ENCODE results near the gene TRPC4.

TRPC4 gene

DNA sequence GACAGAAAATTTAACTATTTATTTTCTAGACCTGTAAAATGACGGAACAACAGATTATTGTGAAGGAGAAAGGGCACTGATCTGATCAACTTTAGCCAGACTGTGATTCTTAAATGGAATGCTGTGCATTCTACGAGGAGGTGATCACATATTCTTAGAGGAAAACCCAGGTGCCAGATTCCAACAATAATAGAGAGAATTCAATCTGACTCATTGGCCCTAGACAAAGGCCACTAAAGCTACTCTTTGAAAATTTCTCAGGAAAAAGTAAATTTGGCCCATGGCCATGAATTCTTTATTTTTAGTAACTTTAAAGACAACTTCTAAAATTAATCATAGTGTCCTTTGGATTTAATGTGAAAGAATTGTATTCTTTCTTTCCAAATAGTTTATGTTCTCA, 212.4 kb downstream of the TRPC4 start:
- DNase-seq (ENCODE audit: low read depth in 2 of 2) = no peak

DNA sequence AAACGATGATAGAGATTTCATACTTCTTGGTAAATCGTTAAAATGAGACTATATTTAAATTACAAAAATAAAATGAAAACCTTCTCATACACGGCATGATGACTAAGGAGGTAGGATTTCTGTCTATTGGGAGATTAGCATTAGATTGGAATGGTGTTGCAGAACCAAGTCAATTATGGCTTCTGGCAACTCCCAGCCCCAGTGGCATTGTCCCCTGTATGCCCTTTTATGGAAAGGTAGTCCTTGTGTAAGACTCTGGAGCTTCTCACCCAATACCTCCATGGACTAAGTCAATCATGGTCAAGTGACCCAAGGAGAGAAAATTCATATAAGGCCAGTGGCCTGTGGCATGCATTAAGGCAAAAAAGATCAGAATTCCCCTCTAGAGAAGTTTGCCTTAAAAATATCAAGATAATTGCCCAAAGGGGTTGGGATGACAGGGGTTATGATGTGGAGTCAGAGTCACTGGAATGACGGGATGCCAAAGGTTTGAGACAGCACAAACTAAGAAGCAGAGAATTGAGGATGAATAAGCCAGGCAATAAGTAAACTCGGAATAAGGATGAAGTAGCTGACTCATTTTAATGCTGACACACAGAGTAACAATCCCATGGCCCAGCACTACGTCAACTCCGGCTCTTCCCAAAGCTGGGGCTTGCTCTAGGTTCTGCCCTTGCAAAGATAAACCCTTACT, 213.2 kb downstream of the TRPC4 start:
- DNase-seq (ENCODE audit: low read depth in 2 of 2) = no peak

DNA sequence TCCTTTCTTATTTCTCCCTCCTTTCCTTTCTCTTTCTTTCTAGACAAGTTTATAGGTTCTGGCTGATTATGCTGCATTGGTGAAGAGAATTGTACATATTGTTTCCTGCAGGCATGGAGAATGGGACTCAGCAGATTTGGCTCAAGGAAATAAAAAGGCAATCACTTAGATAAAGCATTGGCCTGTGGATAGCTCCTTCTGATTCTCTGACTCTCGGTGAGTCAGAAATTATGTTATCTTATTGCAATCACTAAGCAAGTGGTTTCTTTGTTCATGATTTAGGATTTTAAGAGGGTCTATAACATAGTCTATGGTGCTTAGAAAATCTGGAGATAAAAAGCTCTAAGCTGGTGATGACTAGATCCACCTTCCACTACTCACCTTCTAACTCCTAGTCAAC, 217.0 kb downstream of the TRPC4 start:
- DNase-seq (ENCODE audit: low read depth in 2 of 2) = no peak

DNA sequence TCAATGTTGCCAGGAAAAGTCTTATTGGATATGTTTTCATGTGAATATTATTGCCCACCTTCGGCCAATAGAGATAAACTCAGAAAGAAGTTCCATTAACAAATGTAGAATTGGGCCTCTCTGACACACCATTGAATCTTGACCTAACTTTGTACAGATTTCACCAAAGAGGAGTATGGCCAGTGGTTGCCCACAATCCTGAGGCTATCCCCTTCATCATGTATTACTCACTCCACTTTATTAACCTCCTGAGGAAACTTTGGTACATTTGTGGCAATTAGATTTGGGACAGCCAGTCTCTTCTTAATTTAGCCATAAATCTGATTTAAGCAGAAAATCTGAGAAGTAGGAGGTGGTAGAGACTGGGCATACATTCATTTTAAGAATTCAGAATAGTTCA, 217.7 kb downstream of the TRPC4 start:
- DNase-seq (ENCODE audit: low read depth in 2 of 2) = no peak

GRCh38 chr13:37648609-37649008, 221.0 kb downstream of the TRPC4 start:
- DNase-seq (ENCODE audit: low read depth in 2 of 2) = no peak

- no peak for DNase-seq (ENCODE audit: low read depth in 2 of 2)
Measured at GRCh38 chr13:37647031-37647650, 222.4 kb downstream of the TRPC4 start.

GRCh38 chr13:37646531-37646930, 223.0 kb downstream of the TRPC4 start:
- DNase-seq (ENCODE audit: low read depth in 2 of 2) = no peak

DNA sequence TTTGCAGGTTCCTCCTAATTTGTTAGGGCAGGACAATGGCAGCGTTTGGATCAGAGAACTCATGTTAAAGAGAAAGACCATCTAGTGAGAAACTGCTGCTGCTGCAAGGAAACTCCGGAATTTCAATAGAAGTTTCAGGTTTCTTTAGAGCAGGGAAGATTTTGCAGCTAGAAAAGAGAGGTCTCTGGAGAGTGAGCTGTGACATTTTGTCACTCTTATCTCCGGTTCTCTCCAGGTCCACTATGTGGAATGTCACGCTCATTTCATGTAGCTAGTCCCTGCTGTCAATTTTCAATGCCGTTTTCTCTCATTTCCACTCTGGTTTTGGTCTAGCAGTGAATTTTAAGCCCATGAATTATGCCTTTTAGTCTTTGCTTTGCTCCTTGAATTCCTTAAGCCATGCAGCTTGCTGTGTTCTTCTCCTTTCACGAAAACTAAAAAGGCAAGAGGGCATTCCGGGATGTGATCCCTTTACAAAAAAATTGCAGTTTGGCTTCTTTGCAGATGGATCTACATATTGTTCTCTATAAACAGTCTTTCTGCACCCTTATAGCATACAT, 224.3 kb downstream of the TRPC4 start:
- no peak for DNase-seq (ENCODE audit: low read depth in 2 of 2)

DNA sequence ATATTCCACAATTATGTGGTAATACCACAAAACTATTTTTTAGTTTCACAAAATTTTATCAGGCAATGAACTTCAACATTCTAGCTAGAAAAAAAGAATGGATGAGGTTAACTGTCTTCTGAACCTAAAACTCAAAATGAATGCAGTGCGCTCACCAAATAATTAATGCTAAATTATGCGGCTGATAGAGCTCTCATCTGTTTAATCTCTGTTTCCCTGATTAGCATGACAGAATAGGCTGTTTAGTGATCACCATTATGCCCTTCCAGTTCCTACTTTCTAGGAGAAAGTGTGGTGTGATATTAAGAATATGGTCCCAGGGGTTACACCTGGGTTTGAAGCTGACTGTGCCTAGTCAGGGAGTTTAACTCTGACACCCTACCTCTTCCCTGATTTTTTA, 228.2 kb downstream of the TRPC4 start:
- no peak for DNase-seq (ENCODE audit: low read depth in 2 of 2)

- DNase-seq (ENCODE audit: low read depth in 2 of 2) = no peak
Measured at GRCh38 chr13:37640499-37640898, 229.1 kb downstream of the TRPC4 start.

- no peak for DNase-seq (ENCODE audit: low read depth in 2 of 2)
Measured at GRCh38 chr13:37636701-37637100, 232.9 kb downstream of the TRPC4 start.

DNA sequence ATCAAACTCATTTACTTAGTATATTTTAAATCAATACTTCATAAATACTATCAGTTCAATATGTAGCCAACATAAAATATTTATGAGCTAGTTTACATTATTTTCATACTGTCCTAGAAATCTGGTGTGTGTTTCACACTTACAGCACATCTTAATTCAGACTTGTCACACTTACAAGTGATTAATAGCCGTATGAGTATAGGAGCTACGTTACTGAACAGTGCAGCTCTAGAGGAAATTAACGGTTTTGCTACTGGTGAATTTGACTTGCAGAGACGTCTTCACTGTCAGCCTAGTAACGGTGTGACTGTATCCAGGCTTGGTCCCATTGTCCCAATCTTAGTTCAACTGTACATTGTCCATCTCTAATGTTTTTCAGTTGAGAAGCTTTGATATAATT, 237.3 kb downstream of the TRPC4 start:
- no peak for DNase-seq (ENCODE audit: low read depth in 2 of 2)

DNA sequence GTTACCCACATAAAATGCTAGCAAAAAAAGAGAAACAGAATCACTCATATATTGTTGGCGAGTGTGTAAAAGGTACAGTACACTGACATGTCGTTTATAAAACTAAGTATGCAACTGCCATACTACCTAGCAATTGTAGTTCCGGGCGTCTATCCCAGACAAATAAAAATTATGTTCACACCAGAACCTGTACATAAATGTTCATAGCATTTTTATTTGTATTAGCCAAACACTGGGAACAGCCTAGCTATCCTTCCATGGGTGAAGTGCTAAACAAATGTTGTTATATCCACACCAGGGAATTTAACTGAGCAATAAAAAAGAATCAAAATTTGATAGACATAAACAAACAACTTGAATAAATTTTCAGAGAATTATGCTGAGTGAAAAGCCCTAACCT, 242.1 kb downstream of the TRPC4 start:
- DNase-seq (ENCODE audit: low read depth in 2 of 2) = no peak

GRCh38 chr13:37621811-37622361, 247.7 kb downstream of the TRPC4 start:
- no peak for DNase-seq (ENCODE audit: low read depth in 2 of 2)

DNA sequence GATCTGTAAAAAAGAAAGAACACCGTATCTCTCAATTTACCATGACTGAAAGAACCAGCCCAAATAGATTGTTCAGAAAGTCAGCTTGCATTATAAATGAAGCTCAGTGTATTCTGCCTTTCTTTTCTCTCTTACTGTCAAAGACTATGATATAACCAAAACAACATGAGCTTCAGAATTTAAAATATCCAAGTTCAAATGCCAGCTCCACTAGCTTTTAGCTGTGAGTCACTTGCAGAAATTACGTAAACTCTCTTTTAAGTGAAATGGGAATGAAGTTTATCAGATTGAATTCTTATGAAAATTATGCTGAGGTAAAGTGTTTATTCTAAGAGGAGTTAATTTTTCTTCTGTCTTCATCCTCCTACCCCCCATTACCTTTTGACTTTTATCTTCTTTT, 251.0 kb downstream of the TRPC4 start:
- DNase-seq (ENCODE audit: low read depth in 2 of 2) = no peak

DNA sequence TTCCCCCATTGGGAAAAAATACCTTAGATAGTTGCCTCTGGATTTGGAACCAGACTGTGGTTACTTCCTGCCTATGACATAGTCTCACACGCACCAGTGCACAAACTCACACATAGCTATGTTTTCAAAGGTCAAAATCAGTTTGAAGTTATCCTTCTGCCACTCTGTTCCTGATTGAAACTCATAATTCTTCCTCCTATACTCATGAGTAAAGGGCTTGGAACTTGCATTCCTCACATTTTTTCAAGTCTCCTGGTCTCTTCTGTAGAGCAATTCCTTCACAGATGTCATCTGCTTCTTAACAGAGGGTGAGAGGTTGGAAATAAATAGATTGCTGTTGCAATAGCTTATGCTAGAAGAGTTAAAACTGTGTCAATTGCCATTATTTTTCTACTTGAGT, 252.4 kb downstream of the TRPC4 start:
- no peak for DNase-seq (ENCODE audit: low read depth in 2 of 2)

- DNase-seq (ENCODE audit: low read depth in 2 of 2) = no peak
Measured at GRCh38 chr13:37616131-37616530, 253.4 kb downstream of the TRPC4 start.

GRCh38 chr13:37615276-37615675, 254.3 kb downstream of the TRPC4 start:
- no peak for DNase-seq (ENCODE audit: low read depth in 2 of 2)

DNA sequence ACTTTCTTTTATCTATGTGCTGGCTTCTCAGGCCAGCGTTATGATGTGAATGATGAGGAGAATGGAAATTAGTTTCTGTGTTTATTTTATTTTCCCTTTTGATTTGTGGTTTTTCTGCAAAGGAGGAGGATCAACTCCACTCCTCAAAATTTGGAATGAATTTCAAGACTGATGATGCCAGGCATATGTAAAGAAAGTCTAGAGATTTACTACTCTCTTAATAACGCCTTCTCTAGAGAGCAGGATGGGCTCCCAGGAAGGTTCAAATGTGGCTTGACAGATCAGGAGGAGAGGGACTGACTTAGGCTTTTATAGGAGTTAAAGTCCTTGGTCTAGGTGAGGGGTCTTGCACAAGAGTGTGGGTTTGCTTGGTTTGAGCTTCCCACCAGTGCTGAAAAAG, 255.9 kb downstream of the TRPC4 start:
- no peak for DNase-seq (ENCODE audit: low read depth in 2 of 2)

GRCh38 chr13:37613236-37613635, 256.3 kb downstream of the TRPC4 start:
- no peak for DNase-seq (ENCODE audit: low read depth in 2 of 2)

- DNase-seq (ENCODE audit: low read depth in 2 of 2) = no peak
Measured at GRCh38 chr13:37608750-37609339, 260.7 kb downstream of the TRPC4 start.

GRCh38 chr13:37602733-37603381, 266.7 kb downstream of the TRPC4 start:
- no peak for DNase-seq (ENCODE audit: low read depth in 2 of 2)
